Lower leg skin (tissue), 4 donors: ENCODE data around the gene KIZ. TPM values are rescaled to one million over a fixed set of nuclear protein-coding genes. Genes with fewer than 3 reads are reported as not detected.

Experiments used
- DNase-seq, 2 donors: peaks; one replicate each; pipeline ENCODE4 v3.0.0-alpha.2; 2019; ENCODE audit warnings: low spot score in 2 of 2
- H3K4me3 ChIP-seq: fragments of 200-600 bp; sonication (generic); 2 replicates; pipeline ENCODE4 v1.5.1; 2017; ENCODE audit warnings: mild to moderate bottlenecking, low read depth; ENCODE audit not compliant: poor library complexity, severe bottlenecking
- CTCF ChIP-seq, 3 donors: fragments of 450-650 bp; IDR thresholded peaks; one replicate each; pipeline ENCODE4 v1.5.1; 2016; ENCODE audit warnings: antibody characterized with exemption in 3 of 3, mild to moderate bottlenecking in 3 of 3, moderate library complexity in 2 of 3
- POLR2A ChIP-seq, 2 donors: fragments of 450-650 bp; IDR thresholded peaks; one replicate each; pipeline ENCODE4 v1.6.1; 2016 to 2017; ENCODE audit warnings: antibody characterized with exemption in 2 of 2, mild to moderate bottlenecking in 1 of 2, moderate library complexity in 1 of 2
- whole genome bisulfite sequencing, 2 donors: methylation state at CpG; one replicate each; pipeline ENCODE4 v1.1.5; 2018; 5-methylcytosine and 5-hydroxymethylcytosine counted together
- intact Hi-C: fragments of 100-400 bp; cut with DNase I; formaldehyde crosslinking; loops from one replicate; pipeline ENCODE4 v1.15.0; 2023; ENCODE audit warnings: low total_unique reads
- total RNA-seq, 4 donors: library from RNA; depleted of rRNA; stranded (reverse); fragments of >200 nt; gene quantifications; one replicate each; pipeline ENCODE4 v1.1.0, GENCODE V29; 2016

KIZ gene
- 10 to 100 TPM; 17.8 to 25.0 (median 23.0) TPM for total RNA-seq

GRCh38 chr20:21125849-21126580 lies at the start of gene KIZ:
Gene KIZ, plus strand, starts transcription at chr20:21126082. Its CDS starts 34 bp downstream, at chr20:21126116.
- TF ChIP-seq POLR2A (IDR thresholded peaks at IDR 0.05) (no peak), CTCF (IDR thresholded peaks at IDR 0.05) (no peak)
- intact Hi-C loops: no loop called here
- H3K4me3 ChIP-seq: peak within 1 kb of the TSS; percentile 87
- 1 to 2% methylated on average over 22 to 26 of the region's 66 CpGs for WGBS, 2 donors
- DNase-seq: peak; percentile 92 to 99

GRCh38 chr20:21077809-21078345 lies 48.0 kb upstream of the KIZ start:
- no peak overlapping the region for H3K4me3 ChIP-seq
- intact Hi-C loops: no loop called here
- no peak for DNase-seq
- TF ChIP-seq CTCF (IDR thresholded peaks at IDR 0.05): no peak
- TF ChIP-seq POLR2A (IDR thresholded peaks at IDR 0.05): no peak
- WGBS, 2 donors: 68 to 70% methylated on average over 4 of the region's 4 CpGs

- no peak overlapping the region for H3K4me3 ChIP-seq
- DNase-seq: no peak
- TF ChIP-seq CTCF (IDR thresholded peaks at IDR 0.05) (no peak), POLR2A (IDR thresholded peaks at IDR 0.05) (no peak)
- intact Hi-C loops: no loop called here
- 47 to 75% methylated on average over 2 of the region's 2 CpGs for WGBS, 2 donors
Measured at GRCh38 chr20:21082584-21082983, 43.3 kb upstream of the KIZ start.

GRCh38 chr20:21083825-21084325 lies 42.0 kb upstream of the KIZ start:
- no peak overlapping the region for H3K4me3 ChIP-seq
- no peak for DNase-seq
- TF ChIP-seq POLR2A (IDR thresholded peaks at IDR 0.05) (no peak), CTCF (IDR thresholded peaks at IDR 0.05) (no peak)
- intact Hi-C loops: no loop called here
- 26 to 28% methylated on average over 2 of the region's 2 CpGs for WGBS, 2 donors

GRCh38 chr20:21087862-21088540 lies 37.9 kb upstream of the KIZ start:
- TF ChIP-seq POLR2A (IDR thresholded peaks at IDR 0.05): no peak
- no peak for TF ChIP-seq CTCF (IDR thresholded peaks at IDR 0.05)
- intact Hi-C loops: no loop called here
- no peak for DNase-seq
- 78 to 79% methylated on average over 9 of the region's 9 CpGs for WGBS, 2 donors
- H3K4me3 ChIP-seq: no peak overlapping the region
